ENCODE data around the gene TNS2. TPM values are rescaled to one million over a fixed set of nuclear protein-coding genes. Genes with fewer than 3 reads are reported as not detected.

TNS2 gene
- total and polyA plus RNA-seq, 9 of the 15 experiments (the other 6 are each of a cell fraction or from before 2014, with no cell fraction given): 0.28 to 3.1 (median 1.2) TPM; not detected in 1

- Histone ChIP-seq H3K4me3 (no peak overlapping the region), H3K27ac (ENCODE audit: extremely low read depth, low read depth, low read length) (no peak overlapping the region), H2AFZ (ENCODE audit: low read depth, low read length) (no peak overlapping the region), H3K9ac (ENCODE audit: insufficient read depth in 1 of 2, low read depth in 2 of 2, low read length in 2 of 2) (no peak overlapping the region), H3K4me1 (replicated peaks in 1 of 2; ENCODE audit: control insufficient read depth in 2 of 2, insufficient read depth in 2 of 2, low read length in 2 of 2) (peaks cover 21 to 35% of the 10 kb centered on the region in 2 experiments), H4K20me1 (replicated peaks; ENCODE audit: control insufficient read depth, insufficient read depth, low read length) (no peaks in the 10 kb centered on the region), H3K79me2 (ENCODE audit: control insufficient read depth, insufficient read depth, low read length) (peaks cover 8% of the 10 kb centered on the region; the same call in 2 of the 3 replicates), H3K9me1 (ENCODE audit: control insufficient read depth, insufficient read depth, low read length) (no peaks in the 10 kb centered on the region), H3K4me2 (ENCODE audit: insufficient read depth, low read length) (no peak overlapping the region), H3K36me3 (ENCODE audit: control insufficient read depth, insufficient read depth, low read length) (peaks cover 14% of the 10 kb centered on the region; the same call in 2 of the 3 replicates), H3K9me3 (replicated peaks; ENCODE audit: control insufficient read depth, insufficient read depth, low read depth, low read length) (no peaks in the 10 kb centered on the region), H3K27me3 (ENCODE audit: control insufficient read depth in 2 of 2, insufficient read depth in 2 of 2, low read length in 2 of 2) (no peaks in the 10 kb centered on the region)
- ATAC-seq (no peak), DNase-seq (ENCODE audit: extremely low read depth in 1 of 4, low spot score in 3 of 4) (no peak), FAIRE-seq (no peak)
- POLR2A ChIA-PET: interaction anchor here (1.1 kb wide), 2 partner anchors 11 to 12 kb away, joined by 3 read pairs; no protein-coding TSS in a partner anchor
- intact Hi-C loops (cut with micrococcal nuclease) (no loop called here), in situ Hi-C loops (cut with MboI) (no loop called here)
- CTCF ChIA-PET (ENCODE audit: low intra/inter-chr PET ratio): interaction anchor here (1.4 kb wide), 1 partner anchor 23 kb away, joined by 3 read pairs; no protein-coding TSS in a partner anchor
- no TSS peak for BruUV-seq (replicated peaks)
- WGBS (ENCODE audit: insufficient coverage, low coverage, missing lambda C conversion rate): 75% methylated on average over 3 of the region's 3 CpGs
- TF ChIP-seq ATF6 (CRISPR knock-in tag; IDR thresholded peaks at IDR 0.05) (no peak), FOXP1 (CRISPR knock-in tag; IDR thresholded peaks at IDR 0.05) (no peak), ZNF668 (CRISPR knock-in tag; IDR thresholded peaks at IDR 0.05) (no peak), RFX5 (IDR thresholded peaks at IDR 0.05; ENCODE audit: low read depth, low read length) (no peak), XRCC3 (IDR thresholded peaks at IDR 0.05) (no peak), CBX1 (IDR thresholded peaks at IDR 0.05; ENCODE audit: low read depth) (no peak), SFPQ (IDR thresholded peaks at IDR 0.05; ENCODE audit: low read depth, low read length) (no peak), SMARCA4 (IDR thresholded peaks at IDR 0.05) (no peak), ZNF57 (CRISPR knock-in tag; IDR thresholded peaks at IDR 0.05) (no peak), ELK3 (CRISPR knock-in tag; IDR thresholded peaks at IDR 0.05) (no peak), ZBTB1 (CRISPR knock-in tag; IDR thresholded peaks at IDR 0.05; ENCODE audit: borderline replicate concordance, low read depth) (no peak), ZNF280B (CRISPR knock-in tag; IDR thresholded peaks at IDR 0.05) (no peak)
Measured at GRCh38 chr12:53076461-53076860, 26.6 kb downstream of the TNS2 start.
